IMR-90 (cell line): ENCODE results near the gene CAB39.

ENCODE experiments used
- MAFK ChIP-seq: IDR thresholded peaks from 2 replicates; pipeline ENCODE4 v1.6.1; 2012; ENCODE audit warnings: low read depth, low read length, improper control_type of control experiment
- RAD21 ChIP-seq: IDR thresholded peaks from 2 replicates; pipeline ENCODE4 v1.6.1; 2012; ENCODE audit warnings: low read length, improper control_type of control experiment
- RFX5 ChIP-seq: IDR thresholded peaks from 2 replicates; pipeline ENCODE4 v1.8.0; 2012; ENCODE audit warnings: low read depth, mild to moderate bottlenecking, low read length, moderate library complexity
- TF ChIP-seq, protein P1 (sequence below): conservative IDR thresholded peaks from 2 replicates; pipeline ENCODE4 v1.5.1; 2012; ENCODE audit warnings: mild to moderate bottlenecking, low read depth, low read length, improper control_type of control experiment
- TF ChIP-seq, protein P2 (sequence below): fragments of 150-350 bp; IDR thresholded peaks from 2 replicates; pipeline ENCODE4 v1.6.1; 2017; ENCODE audit warnings: mild to moderate bottlenecking, antibody characterized with exemption, low read length, low read depth

DNA sequence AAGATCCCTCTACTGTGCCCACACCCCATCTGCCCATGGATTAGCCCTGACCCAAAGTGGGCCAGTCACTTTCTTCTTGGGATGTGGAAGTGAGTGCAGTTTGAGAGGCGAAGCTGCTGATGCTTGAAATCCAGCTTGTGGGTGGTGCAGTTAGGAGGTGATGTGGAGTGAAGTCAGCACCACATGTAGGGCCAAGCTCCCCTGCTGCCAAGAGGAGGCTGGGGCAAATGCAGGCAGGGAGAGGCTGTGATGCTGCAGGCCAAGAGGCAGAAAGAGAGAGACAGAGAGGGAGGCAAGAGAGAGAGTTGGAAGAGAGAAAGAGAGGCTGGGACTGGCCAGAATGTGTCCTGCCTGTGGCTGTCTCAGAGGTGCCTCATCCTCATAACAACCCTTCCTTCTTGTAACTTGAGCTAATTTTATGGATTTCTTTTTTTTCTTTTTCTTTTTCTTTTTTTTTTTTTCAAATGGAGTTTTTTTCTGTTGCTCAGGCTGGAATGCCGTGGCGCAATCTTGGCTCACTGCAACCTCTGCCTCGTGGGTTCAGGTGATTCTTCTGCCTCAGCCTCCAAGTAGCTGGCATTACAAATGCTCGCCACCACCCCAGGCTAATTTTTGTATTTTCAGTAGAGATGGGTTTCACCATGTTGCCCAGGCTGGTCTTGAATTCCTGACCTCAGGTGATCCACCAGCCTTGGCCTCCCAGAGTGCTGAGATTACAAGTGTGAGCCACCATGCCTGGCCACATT lies 35.3 kb upstream of the CAB39 start:
- TF ChIP-seq RAD21 (no peak), MAFK (no peak), RFX5 (no peak)
- TF ChIP-seq, protein P1, sequence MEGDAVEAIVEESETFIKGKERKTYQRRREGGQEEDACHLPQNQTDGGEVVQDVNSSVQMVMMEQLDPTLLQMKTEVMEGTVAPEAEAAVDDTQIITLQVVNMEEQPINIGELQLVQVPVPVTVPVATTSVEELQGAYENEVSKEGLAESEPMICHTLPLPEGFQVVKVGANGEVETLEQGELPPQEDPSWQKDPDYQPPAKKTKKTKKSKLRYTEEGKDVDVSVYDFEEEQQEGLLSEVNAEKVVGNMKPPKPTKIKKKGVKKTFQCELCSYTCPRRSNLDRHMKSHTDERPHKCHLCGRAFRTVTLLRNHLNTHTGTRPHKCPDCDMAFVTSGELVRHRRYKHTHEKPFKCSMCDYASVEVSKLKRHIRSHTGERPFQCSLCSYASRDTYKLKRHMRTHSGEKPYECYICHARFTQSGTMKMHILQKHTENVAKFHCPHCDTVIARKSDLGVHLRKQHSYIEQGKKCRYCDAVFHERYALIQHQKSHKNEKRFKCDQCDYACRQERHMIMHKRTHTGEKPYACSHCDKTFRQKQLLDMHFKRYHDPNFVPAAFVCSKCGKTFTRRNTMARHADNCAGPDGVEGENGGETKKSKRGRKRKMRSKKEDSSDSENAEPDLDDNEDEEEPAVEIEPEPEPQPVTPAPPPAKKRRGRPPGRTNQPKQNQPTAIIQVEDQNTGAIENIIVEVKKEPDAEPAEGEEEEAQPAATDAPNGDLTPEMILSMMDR, result no peak
- TF ChIP-seq, protein P2, sequence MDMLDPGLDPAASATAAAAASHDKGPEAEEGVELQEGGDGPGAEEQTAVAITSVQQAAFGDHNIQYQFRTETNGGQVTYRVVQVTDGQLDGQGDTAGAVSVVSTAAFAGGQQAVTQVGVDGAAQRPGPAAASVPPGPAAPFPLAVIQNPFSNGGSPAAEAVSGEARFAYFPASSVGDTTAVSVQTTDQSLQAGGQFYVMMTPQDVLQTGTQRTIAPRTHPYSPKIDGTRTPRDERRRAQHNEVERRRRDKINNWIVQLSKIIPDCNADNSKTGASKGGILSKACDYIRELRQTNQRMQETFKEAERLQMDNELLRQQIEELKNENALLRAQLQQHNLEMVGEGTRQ, result no peak
